GM10266 (cell line): ENCODE data around the gene ARRDC4.

Source experiments
- DNase-seq: peaks from one replicate; pipeline ENCODE4 v3.0.0; 2012; ENCODE audit errors: extremely low spot score
- TF ChIP-seq, protein P1 (sequence below): IDR thresholded peaks from 2 replicates; pipeline ENCODE4 v1.5.1; 2012; ENCODE audit warnings: mild to moderate bottlenecking, low read depth; ENCODE audit not compliant: control insufficient read depth, insufficient read depth; ENCODE audit errors: missing control alignments

Gene ARRDC4

DNA sequence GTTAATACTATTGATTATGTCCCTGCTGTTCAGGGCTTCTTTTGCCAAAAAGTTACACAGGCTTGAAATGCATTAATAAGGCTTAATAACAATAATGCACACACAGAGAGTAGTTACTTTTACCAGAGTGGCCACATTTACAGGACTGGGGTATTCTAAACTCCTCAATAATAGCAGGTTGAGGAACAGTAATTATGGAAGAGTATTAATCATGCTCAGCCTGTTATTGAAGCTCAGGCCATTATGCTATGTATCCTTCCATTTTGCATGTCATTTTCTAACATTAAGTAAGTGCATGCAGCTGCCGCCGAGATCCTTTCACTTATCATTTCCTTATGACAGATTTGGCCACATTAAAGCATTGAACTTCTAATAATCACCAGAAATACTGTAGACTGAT lies 5.7 kb downstream of the ARRDC4 start:
- no peak for DNase-seq
- TF ChIP-seq, protein P1, sequence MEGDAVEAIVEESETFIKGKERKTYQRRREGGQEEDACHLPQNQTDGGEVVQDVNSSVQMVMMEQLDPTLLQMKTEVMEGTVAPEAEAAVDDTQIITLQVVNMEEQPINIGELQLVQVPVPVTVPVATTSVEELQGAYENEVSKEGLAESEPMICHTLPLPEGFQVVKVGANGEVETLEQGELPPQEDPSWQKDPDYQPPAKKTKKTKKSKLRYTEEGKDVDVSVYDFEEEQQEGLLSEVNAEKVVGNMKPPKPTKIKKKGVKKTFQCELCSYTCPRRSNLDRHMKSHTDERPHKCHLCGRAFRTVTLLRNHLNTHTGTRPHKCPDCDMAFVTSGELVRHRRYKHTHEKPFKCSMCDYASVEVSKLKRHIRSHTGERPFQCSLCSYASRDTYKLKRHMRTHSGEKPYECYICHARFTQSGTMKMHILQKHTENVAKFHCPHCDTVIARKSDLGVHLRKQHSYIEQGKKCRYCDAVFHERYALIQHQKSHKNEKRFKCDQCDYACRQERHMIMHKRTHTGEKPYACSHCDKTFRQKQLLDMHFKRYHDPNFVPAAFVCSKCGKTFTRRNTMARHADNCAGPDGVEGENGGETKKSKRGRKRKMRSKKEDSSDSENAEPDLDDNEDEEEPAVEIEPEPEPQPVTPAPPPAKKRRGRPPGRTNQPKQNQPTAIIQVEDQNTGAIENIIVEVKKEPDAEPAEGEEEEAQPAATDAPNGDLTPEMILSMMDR, result no peak

DNA sequence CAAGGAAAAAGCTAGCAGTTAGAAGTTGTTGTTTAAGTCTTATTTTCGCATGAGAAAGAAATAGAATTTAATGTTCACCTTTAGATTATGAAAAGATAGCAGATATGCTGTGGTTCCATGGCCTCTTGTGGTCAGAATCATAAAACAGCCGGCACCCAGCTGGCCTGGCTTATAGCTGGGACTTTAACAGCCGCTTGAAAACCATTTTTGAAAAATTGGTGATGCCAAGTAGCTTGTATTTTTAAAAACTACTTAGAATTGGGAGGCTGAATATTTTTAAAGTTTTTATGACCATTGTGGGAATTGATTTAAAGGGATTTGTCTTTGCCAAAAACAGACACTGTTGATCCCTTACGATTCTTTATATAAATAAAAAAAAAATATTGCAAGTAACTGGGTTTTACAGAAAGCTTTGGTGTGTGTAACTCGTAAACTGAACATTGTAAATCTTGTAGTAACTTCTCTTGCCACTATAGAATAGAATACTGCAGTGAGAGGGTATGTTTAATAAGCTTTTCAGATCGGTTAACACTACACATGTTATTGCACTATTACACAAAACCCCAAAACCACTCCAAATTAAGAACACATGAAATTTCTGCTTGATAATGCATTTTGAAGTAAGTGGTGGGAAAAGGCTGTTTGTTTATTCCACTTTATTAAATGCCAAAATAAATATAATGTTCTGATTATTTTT lies 6.6 kb downstream of the ARRDC4 start:
- no peak for DNase-seq
- TF ChIP-seq, protein P1, result no peak

DNA sequence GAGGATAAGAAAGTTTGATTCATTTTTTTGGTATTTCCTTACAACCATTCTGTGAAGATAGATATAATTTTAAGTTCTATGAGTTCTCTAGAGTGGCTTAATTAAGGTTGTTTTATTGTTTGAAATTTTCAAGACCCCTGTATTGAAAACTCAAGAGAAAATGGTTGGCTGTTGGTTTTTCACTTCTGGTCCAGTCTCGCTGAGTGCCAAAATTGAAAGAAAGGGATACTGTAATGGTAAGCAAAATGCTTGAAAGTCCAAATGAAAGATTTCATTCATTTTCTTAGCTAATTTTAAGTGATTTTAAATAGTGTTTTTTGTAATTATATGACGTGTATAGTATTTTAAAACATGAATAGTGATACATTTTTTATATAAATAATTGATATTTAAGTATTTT lies 7.4 kb downstream of the ARRDC4 start:
- DNase-seq, result no peak
- TF ChIP-seq, protein P1, result no peak

DNA sequence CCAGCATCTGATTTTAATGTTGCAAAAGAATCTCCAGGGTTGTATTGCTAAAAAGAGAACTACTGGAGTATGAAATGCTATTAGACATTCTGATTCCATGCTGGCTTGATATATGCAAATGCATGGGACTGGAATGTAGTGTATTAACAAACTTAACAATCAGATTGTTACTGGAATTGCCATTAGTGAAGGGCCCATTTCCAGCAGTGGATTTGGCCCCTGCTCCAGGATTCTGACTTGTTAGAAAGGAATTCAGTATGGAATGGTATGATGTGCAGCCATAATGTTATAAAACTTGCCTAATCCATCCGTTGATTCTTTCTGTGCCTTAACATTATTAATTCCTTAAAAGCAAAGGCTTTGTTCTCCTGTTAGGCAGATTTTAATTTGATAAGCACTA lies 7.9 kb downstream of the ARRDC4 start:
- TF ChIP-seq, protein P1, result no peak
- no peak for DNase-seq

DNA sequence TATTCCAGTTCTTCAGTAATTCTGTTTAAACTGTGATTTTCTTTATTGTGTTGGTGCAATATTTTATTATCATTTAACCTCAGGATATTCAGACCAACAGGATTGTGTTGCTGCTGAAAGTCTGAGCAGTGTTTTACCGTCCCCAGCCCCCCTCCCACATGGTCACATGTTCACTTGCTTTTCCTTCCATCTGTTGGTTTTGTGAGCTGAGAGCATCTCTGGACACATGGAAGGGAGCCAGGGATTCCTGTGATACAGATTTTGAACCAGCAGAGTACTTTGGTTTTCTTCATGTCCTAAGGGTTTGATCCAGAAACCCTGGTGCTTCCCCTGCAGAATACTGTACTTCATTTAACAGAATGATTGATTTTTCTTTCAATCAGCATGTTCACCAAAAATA lies 11.9 kb downstream of the ARRDC4 start:
- no peak for DNase-seq
- TF ChIP-seq, protein P1, result no peak

DNA sequence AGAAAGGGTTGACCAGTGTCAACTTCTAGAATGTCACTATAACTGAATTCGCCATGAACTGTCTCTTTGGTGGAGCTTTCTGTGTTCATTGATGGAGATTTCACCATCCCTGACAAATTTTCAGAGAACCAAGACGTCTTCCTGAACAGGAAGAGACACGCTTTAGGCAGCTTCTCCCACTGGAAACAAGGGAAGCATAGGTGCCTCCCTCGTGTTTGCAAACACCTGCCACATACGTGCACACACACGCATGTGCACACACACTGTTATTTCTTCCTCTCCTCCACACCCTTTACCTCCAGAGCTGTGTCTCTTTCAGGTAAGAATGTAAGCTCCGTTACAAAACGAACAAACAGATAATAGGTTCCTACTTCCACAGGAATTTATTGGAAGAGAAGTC lies 15.6 kb downstream of the ARRDC4 start:
- TF ChIP-seq, protein P1, result no peak
- DNase-seq, result no peak

DNA sequence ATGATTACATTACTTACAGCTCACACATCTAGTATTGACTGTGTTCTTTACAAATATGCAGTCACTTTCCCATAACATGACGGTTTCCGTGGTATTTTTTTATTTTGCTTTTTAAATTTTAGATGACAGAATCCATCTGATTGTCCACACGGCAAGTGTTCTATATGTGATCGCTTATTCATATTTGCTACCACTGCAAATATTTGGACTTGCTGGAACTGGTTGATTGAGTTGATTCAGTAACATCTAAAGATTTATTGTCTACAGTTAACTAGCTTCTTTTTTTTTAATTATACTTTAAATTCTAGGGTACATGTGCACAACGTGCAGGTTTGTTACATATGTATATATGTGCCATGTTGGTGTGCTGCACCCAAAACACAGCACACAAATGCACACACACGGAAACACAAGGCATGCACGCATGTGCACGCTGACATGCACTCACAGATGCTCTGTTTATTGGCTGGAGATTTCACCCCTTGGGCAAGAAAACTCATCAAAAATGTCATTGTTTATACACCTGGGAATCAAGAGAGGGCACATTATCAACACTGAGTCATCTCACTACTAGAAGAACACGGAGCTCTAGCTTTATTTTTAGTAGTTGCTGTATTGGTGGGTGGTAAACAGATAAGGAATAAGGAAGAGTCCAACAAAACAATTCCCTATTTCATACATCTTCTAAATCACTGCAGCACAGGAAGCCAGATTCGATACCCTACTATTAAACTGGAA lies 16.4 kb downstream of the ARRDC4 start:
- TF ChIP-seq, protein P1, result no peak
- DNase-seq, result no peak
